Keratinocyte (primary cell): Measurements from ENCODE around the gene CCDC74A.
"Not testable (repeated sequence)": the region's sequence is repeated elsewhere in the genome, so short reads cannot be mapped to it uniquely, and the experiment has no call there.

Source experiments
- CTCF ChIP-seq, 3 experiments: IDR thresholded peaks in 1 of 3; conservative IDR thresholded peaks in 1 of 3; optimal IDR thresholded peaks in 1 of 3; 2 replicates in 2 of 3; 3 replicates in 1 of 3; pipeline versions ENCODE3 to v1.5.1; 2011; ENCODE audit warnings: low read length in 3 of 3, mild to moderate bottlenecking in 3 of 3, moderate library complexity in 2 of 3, control low read depth in 1 of 3, inconsistent platforms in 1 of 3; ENCODE audit not compliant: insufficient read depth in 2 of 3; ENCODE audit errors: extremely low read depth in 1 of 3
- EZH2 ChIP-seq: IDR thresholded peaks from one replicate; pipeline ENCODE4 v1.6.1; 2012; ENCODE audit warnings: inconsistent platforms, mild to moderate bottlenecking, low read length, moderate library complexity

GRCh38 chr2:131514408-131515166 lies 13.1 kb upstream of the CCDC74A start:
- TF ChIP-seq CTCF (optimal IDR thresholded peaks at IDR 0.05 in 1 of 3, IDR thresholded peaks at IDR 0.05 in 1 of 3, conservative IDR thresholded peaks at IDR 0.05 in 1 of 3; ENCODE audit: extremely low read depth in 1 of 3, insufficient read depth in 2 of 3, low read length in 3 of 3); EZH2: not testable (repeated sequence)
